ENCODE results near the gene ITPRIPL2. TPM values are rescaled to one million over a fixed set of nuclear protein-coding genes. Genes with fewer than 3 reads are reported as not detected.

ITPRIPL2 gene
- total RNA-seq, 1 experiment from 2014 or later, result 5.3 TPM

DNA sequence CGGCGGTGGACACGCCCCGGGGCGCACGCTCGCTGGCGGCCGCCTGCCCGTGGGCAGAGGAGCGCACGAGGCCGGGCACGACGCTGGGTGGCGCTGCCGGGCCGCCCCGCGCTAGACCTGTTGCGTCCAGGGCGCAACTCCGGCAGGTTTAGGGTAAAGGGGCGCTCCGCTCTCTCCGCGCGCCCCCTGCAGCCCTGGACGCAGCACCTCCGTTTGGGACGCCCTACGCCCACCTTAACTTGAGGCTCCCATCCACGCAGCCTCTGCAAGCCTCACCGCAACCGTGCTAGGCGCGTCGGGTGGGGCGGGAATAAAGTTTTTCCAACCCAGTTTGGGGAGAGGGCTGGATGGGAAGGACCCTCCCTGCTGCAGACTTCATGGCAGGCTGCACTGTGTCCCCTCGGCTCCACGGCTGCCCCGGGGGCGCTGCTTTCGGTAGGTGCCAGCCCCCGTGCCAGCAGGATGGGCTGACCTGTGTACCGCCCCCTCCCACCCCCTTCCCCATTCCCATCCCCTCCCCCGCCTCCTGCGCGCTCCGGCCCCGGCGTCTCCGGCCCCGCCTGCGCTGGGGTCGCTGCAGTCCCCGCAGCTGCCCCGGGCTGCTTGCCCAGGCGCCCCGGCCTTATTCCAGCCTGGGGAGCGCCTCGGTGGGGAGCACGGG lies 54.1 kb downstream of the ITPRIPL2 start, which contains the start of gene SYT17 (continued):
- TF ChIP-seq ZNF423 (CRISPR knock-in tag; IDR thresholded peaks at IDR 0.05) (0 out of 2 replicates have a peak, but pooled peaks have one; percentile 15), ZNF219 (CRISPR knock-in tag; IDR thresholded peaks at IDR 0.05; ENCODE audit: borderline replicate concordance) (no peak), NR1H2 (CRISPR knock-in tag; IDR thresholded peaks at IDR 0.05) (no peak), SP1 (CRISPR knock-in tag; conservative IDR thresholded peaks at IDR 0.05) (peak; percentile 60), FOXK1 (CRISPR knock-in tag; IDR thresholded peaks at IDR 0.05) (peak; percentile 67), FOXP1 (CRISPR knock-in tag; IDR thresholded peaks at IDR 0.05; ENCODE audit: borderline replicate concordance) (peak; percentile 47; the same call in 1 of the 2 replicates), RORB (CRISPR knock-in tag; IDR thresholded peaks at IDR 0.05) (no peak), CBFB (CRISPR knock-in tag; IDR thresholded peaks at IDR 0.05; ENCODE audit: low read depth) (0 out of 2 replicates have a peak, but pooled peaks have one; percentile 80), SOX15 (CRISPR knock-in tag; IDR thresholded peaks at IDR 0.05) (no peak), NFYB (CRISPR knock-in tag; conservative IDR thresholded peaks at IDR 0.05; ENCODE audit: low read depth) (0 out of 2 replicates have a peak, but pooled peaks have one; percentile 17), ESRRA (CRISPR knock-in tag; IDR thresholded peaks at IDR 0.05; ENCODE audit: borderline replicate concordance) (no peak)

DNA sequence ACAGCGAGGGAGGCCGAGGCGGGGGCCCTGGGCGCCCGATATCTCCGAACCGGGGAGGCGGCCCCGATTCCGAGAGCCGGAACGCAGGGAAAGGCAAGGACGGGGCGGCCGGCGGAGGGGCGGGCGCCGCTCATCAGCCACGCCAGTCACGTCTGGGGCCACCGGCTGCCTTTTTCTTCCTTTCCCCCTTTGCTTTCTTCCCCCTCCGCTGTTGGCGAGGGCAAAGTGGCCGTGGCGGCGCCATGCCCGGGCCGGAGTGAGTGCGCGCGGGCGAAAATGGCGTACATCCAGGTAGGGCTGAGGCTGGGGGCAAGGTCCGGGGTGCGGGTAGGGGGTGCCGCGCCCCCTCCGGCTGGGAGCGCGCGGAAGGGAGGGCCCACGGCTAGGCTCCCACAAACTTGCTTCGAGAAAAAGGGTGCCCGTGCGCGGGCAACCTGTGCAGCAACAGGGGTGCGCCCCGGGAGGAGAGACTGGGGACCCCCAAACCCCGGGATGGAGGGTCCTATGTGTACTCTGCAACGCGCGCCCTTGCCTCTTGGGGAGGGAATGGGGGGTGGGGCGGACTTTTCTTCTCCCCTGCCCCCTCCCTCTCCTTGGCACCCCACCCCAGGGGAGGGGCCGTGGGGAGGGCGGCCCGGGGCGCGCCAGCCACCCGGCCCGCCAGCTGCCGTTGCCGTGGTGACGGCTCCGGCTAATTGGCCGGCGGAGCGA lies 54.8 kb downstream of the ITPRIPL2 start:
- Mint-ChIP-seq H3K4me1 (peaks cover 12% of the 10 kb centered on the region), H3K4me3 (peak overlapping the region; percentile 72), H3K9me3 (peaks cover under 1% of the 10 kb centered on the region; the same call in 1 of the 2 replicates), H3K27ac (no peak overlapping the region), H3K36me3 (no peaks in the 10 kb centered on the region), H3K27me3 (ENCODE audit: low read depth) (peaks cover 19% of the 10 kb centered on the region)
- ChIA-PET CTCF (interaction anchor here (0.6 to 4.8 kb wide), 7 partner anchors 9 to 161 kb away, joined by 3 to 40 read pairs (median 4); partner anchors contain the start of gene ITPRIPL2), POLR2A (no interaction called here)
- DNase-seq (ENCODE audit: low spot score), result no peak
- TF ChIP-seq, protein P1, sequence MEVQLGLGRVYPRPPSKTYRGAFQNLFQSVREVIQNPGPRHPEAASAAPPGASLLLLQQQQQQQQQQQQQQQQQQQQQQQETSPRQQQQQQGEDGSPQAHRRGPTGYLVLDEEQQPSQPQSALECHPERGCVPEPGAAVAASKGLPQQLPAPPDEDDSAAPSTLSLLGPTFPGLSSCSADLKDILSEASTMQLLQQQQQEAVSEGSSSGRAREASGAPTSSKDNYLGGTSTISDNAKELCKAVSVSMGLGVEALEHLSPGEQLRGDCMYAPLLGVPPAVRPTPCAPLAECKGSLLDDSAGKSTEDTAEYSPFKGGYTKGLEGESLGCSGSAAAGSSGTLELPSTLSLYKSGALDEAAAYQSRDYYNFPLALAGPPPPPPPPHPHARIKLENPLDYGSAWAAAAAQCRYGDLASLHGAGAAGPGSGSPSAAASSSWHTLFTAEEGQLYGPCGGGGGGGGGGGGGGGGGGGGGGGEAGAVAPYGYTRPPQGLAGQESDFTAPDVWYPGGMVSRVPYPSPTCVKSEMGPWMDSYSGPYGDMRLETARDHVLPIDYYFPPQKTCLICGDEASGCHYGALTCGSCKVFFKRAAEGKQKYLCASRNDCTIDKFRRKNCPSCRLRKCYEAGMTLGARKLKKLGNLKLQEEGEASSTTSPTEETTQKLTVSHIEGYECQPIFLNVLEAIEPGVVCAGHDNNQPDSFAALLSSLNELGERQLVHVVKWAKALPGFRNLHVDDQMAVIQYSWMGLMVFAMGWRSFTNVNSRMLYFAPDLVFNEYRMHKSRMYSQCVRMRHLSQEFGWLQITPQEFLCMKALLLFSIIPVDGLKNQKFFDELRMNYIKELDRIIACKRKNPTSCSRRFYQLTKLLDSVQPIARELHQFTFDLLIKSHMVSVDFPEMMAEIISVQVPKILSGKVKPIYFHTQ (CRISPR knock-in tag; IDR thresholded peaks at IDR 0.05), result no peak
- TF ChIP-seq ZNF423 (CRISPR knock-in tag; IDR thresholded peaks at IDR 0.05), result 0 out of 2 replicates have a peak, but pooled peaks have one; percentile 37
- TF ChIP-seq SP1 (CRISPR knock-in tag; conservative IDR thresholded peaks at IDR 0.05), result 0 out of 2 replicates have a peak, but pooled peaks have one; percentile 2
- TF ChIP-seq ERG (CRISPR knock-in tag; IDR thresholded peaks at IDR 0.05), result no peak
- TF ChIP-seq KAT7 (CRISPR knock-in tag; IDR thresholded peaks at IDR 0.05; ENCODE audit: borderline replicate concordance), result 0 out of 2 replicates have a peak, but pooled peaks have one; percentile 49
- TF ChIP-seq ARID4B (CRISPR knock-in tag; IDR thresholded peaks at IDR 0.05; ENCODE audit: borderline replicate concordance), result 0 out of 2 replicates have a peak, but pooled peaks have one; percentile 12
- TF ChIP-seq HMGXB4 (CRISPR knock-in tag; IDR thresholded peaks at IDR 0.05), result 0 out of 2 replicates have a peak, but pooled peaks have one; percentile 40
- no peak for TF ChIP-seq NFE2L1 (CRISPR knock-in tag; IDR thresholded peaks at IDR 0.05)
- no peak for TF ChIP-seq GRHL2 (CRISPR knock-in tag; IDR thresholded peaks at IDR 0.05; ENCODE audit: insufficient replicate concordance, severe bottlenecking)
- ATAC-seq, result peak; percentile 14

Measured in WTC11 (cell line).